Karpas-422 (cell line): ENCODE measurements around the gene WDR89. TPM values are rescaled to one million over a fixed set of nuclear protein-coding genes. Genes with fewer than 3 reads are reported as not detected.

Experiments
- DNase-seq: peaks from one replicate; pipeline ENCODE4 v3.0.0-alpha.2; 2015
- H2AFZ ChIP-seq: fragments of 200-600 bp; sonication (generic); 2 replicates; pipeline ENCODE4 v1.6.1; 2014; ENCODE audit warnings: antibody characterized with exemption, low read length, mixed read lengths
- H3K27ac ChIP-seq: fragments of 200-600 bp; sonication (generic); 2 replicates; pipeline ENCODE4 v1.5.1; 2014; ENCODE audit warnings: mild to moderate bottlenecking, low read length, moderate library complexity
- H3K27me3 ChIP-seq: fragments of 200-600 bp; sonication (generic); 2 replicates; pipeline ENCODE4 v1.6.1; 2014; ENCODE audit warnings: low read length, mixed read lengths
- H3K36me3 ChIP-seq: fragments of 200-600 bp; sonication (generic); 2 replicates; pipeline ENCODE4 v1.6.1; 2014; ENCODE audit warnings: low read length, mixed read lengths; ENCODE audit not compliant: insufficient read depth
- H3K4me1 ChIP-seq: fragments of 200-600 bp; sonication (generic); 2 replicates; pipeline ENCODE4 v1.6.1; 2014; ENCODE audit warnings: mild to moderate bottlenecking, low read length, mixed read lengths
- H3K4me2 ChIP-seq: fragments of 200-600 bp; sonication (generic); 2 replicates; pipeline ENCODE4 v1.6.1; 2014; ENCODE audit warnings: low read length, low read depth, mild to moderate bottlenecking; ENCODE audit not compliant: poor library complexity, severe bottlenecking
- H3K4me3 ChIP-seq: fragments of 200-600 bp; sonication (generic); 2 replicates; pipeline ENCODE4 v1.5.1; 2014; ENCODE audit warnings: mild to moderate bottlenecking, antibody characterized with exemption, low read length, mixed read lengths
- H3K79me2 ChIP-seq: fragments of 200-600 bp; sonication (generic); 2 replicates; pipeline ENCODE4 v1.6.1; 2014; ENCODE audit warnings: mild to moderate bottlenecking, low read length, mixed read lengths
- H3K9ac ChIP-seq: fragments of 200-600 bp; sonication (generic); 2 replicates; pipeline ENCODE4 v1.6.0; 2014; ENCODE audit warnings: low read length
- H3K9me2 ChIP-seq: fragments of 200-600 bp; sonication (generic), shearing (Covaris generic); replicated peaks from 2 replicates; pipeline ENCODE4 v1.6.0; 2014; ENCODE audit warnings: mild to moderate bottlenecking, low read length, moderate library complexity; ENCODE audit not compliant: insufficient read depth
- H3K9me3 ChIP-seq: fragments of 300-700, 200-600 bp; sonication (generic); 2 replicates; pipeline ENCODE4 v1.6.1; 2014; ENCODE audit warnings: low read length, mixed read lengths
- H4K20me1 ChIP-seq: fragments of 200-600 bp; sonication (generic); 2 replicates; pipeline ENCODE4 v1.6.1; 2014; ENCODE audit warnings: mild to moderate bottlenecking, antibody characterized with exemption, low read length, low read depth; ENCODE audit not compliant: insufficient read depth
- small RNA-seq: library from RNA; depleted of rRNA; stranded (forward); fragments of <200 nt; gene quantifications from one replicate; pipeline ENCODE3, GENCODE V24; 2014
- total RNA-seq: library from RNA; depleted of rRNA; stranded (reverse); fragments of >200 nt; shearing (Covaris generic); gene quantifications from 2 replicates; pipeline ENCODE4 v1.2.3, GENCODE V29; 2014; ENCODE audit warnings: low replicate concordance; rRNA removed

The WDR89 gene
- total RNA-seq, 1 experiment from 2014 or later = 34.4 TPM

DNA sequence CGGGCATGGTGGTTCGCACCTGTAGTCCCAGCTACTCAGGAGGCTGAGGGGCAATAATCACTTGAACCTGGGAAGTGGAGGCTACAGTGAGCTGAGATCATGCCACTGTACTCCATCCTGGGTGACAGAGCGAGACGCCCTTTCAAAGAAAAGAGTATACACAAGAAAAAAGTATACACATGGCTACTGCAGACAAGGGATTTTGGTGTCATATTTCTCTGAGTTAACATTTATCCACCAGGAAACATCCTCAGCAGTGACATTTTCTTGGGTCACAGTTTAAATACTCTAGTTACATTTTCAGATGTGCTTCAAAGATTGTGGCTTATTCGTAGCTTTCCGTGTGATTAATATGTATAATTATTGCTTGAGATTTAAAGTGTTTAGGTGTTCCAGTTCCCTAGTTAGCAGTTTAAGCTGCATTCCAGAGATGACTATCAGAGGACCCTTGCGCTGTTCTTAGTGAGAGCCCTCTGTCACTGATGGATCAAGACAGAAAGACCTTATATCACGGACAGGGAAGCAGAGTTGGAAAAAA is 93.8 kb downstream of the WDR89 start:
- Histone ChIP-seq H3K79me2 (peaks cover 5% of the 10 kb centered on the region), H3K27me3 (no peaks in the 10 kb centered on the region), H3K4me3 (no peak overlapping the region), H3K36me3 (no peaks in the 10 kb centered on the region), H4K20me1 (no peaks in the 10 kb centered on the region), H3K4me1 (peaks cover 20% of the 10 kb centered on the region), H3K9me2 (no peaks in the 10 kb centered on the region), H3K9me3 (no peaks in the 10 kb centered on the region), H3K4me2 (no peak overlapping the region), H3K9ac (no peak overlapping the region), H2AFZ (no peak overlapping the region), H3K27ac (no peak overlapping the region)
- no peak for DNase-seq

Small RNAs within 50 kb of the gene (small RNA-seq; reads per million reads assigned to genes)
- gene RF00012 (not detected), gene RF00019 (not detected), gene RNU6-1162P (not detected), gene RNU6-597P (not detected)

Other genes with a start within 250 kb of the WDR89 start
- 25.6 and 58.3 TPM in 2 replicates for gene PPP2R5E, start 98.5 kb downstream of the WDR89 start, total RNA-seq
- gene SGPP1, start 86.2 kb upstream of the WDR89 start, total RNA-seq = 86.2 and 185 TPM in 2 replicates
- 22.5 and 25.9 TPM in 2 replicates for gene SYNE2, start 211.1 kb upstream of the WDR89 start, total RNA-seq